K562 (cell line): ENCODE data around the gene FAM78B. TPM values are rescaled to one million over a fixed set of nuclear protein-coding genes. Genes with fewer than 3 reads are reported as not detected.

ENCODE experiments used
- ATAC-seq: fragments of 200-7000 bp; cut with Tn5 transposase; 3 replicates; pipeline ENCODE4 v1.9.1; 2020; ENCODE audit warnings: moderate library complexity
- BruUV-seq: library from RNA; stranded (reverse); fragments of 400-500 nt; replicated peaks from 2 replicates; lab custom pipeline; 2021; lab: Mats Ljungman, UMichigan
- CTCF ChIA-PET: fragments of 300-600 bp; formaldehyde crosslinking; extraction: SDS; loops from one replicate; lab custom pipeline; 2021; ENCODE audit warnings: low intra/inter-chr PET ratio; lab: Yijun Ruan, JAX
- POLR2A ChIA-PET: fragments of 300-600, 350-650 bp; sonication (Branson Sonifier 250); formaldehyde crosslinking; extraction: SDS; loops from one replicate; lab custom pipeline; 2021; ENCODE audit warnings: antibody characterized with exemption, inconsistent platforms; lab: Yijun Ruan, JAX
- DNase-seq, 4 experiments: peaks; one replicate each; pipeline versions ENCODE4 v3.0.0 to v3.0.0-alpha.2; 2011 to 2018; ENCODE audit warnings: low spot score in 3 of 4, mixed read lengths in 3 of 4; ENCODE audit errors: extremely low read depth in 1 of 4
- FAIRE-seq: peaks from 2 replicates; lab custom pipeline; 2011; peaks lifted over from hg19 to GRCh38; lab: Jason Lieb, UNC
- H2AFZ ChIP-seq: 2 replicates; pipeline ENCODE4 v1.6.0; 2011; ENCODE audit warnings: low read depth, low read length, control low read depth, inconsistent platforms
- H3K27ac ChIP-seq: fragments of 200-600 bp; 3 replicates; pipeline ENCODE4 v1.8.0; 2011; ENCODE audit warnings: low read depth, mild to moderate bottlenecking, control low read depth, inconsistent platforms, low read length, moderate library complexity, mixed read lengths; ENCODE audit errors: extremely low read depth
- H3K27me3 ChIP-seq, 2 experiments: fragments of 300-600 bp in 1 of 2; 2 replicates in 1 of 2; 3 replicates in 1 of 2; pipeline versions ENCODE4 v1.6.0 to v1.8.0; 2011; ENCODE audit warnings: inconsistent platforms in 2 of 2, low read length in 2 of 2, mild to moderate bottlenecking in 1 of 2, mixed read lengths in 1 of 2, moderate library complexity in 1 of 2; ENCODE audit not compliant: control insufficient read depth in 2 of 2, insufficient read depth in 2 of 2
- H3K36me3 ChIP-seq: fragments of 300-600 bp; 3 replicates; pipeline ENCODE4 v1.8.0; 2011; ENCODE audit warnings: mild to moderate bottlenecking, low read length, inconsistent platforms; ENCODE audit not compliant: control insufficient read depth, insufficient read depth
- H3K4me1 ChIP-seq, 2 experiments: fragments of 200-600 bp in 1 of 2; replicated peaks in 1 of 2; 2 replicates in 1 of 2; 3 replicates in 1 of 2; pipeline versions ENCODE4 v1.5.1 to v1.8.0; 2011; ENCODE audit warnings: inconsistent platforms in 2 of 2, low read length in 2 of 2, mild to moderate bottlenecking in 1 of 2, mixed read lengths in 1 of 2, moderate library complexity in 1 of 2; ENCODE audit not compliant: control insufficient read depth in 2 of 2, insufficient read depth in 2 of 2
- H3K4me2 ChIP-seq: 2 replicates; pipeline ENCODE4 v1.6.1; 2011; ENCODE audit warnings: low read length, control low read depth, inconsistent platforms, mixed read lengths; ENCODE audit not compliant: insufficient read depth
- H3K4me3 ChIP-seq: fragments of 200-600 bp; sonication (generic), shearing (Covaris generic); 2 replicates; pipeline ENCODE4 v1.5.1; 2016; ENCODE audit warnings: control low read depth, inconsistent platforms
- H3K79me2 ChIP-seq: fragments of 200-600 bp; 3 replicates; pipeline ENCODE4 v1.8.0; 2011; ENCODE audit warnings: low read length, inconsistent platforms; ENCODE audit not compliant: control insufficient read depth, insufficient read depth
- H3K9ac ChIP-seq, 2 experiments: 2 replicates each; pipeline versions ENCODE4 v1.6.0 to v1.6.1; 2011; ENCODE audit warnings: low read depth in 2 of 2, low read length in 2 of 2, control low read depth in 1 of 2, inconsistent platforms in 1 of 2, mild to moderate bottlenecking in 1 of 2, mixed read lengths in 1 of 2; ENCODE audit not compliant: insufficient read depth in 1 of 2
- H3K9me1 ChIP-seq: one replicate; pipeline ENCODE4 v1.6.0; 2011; ENCODE audit warnings: inconsistent platforms, mild to moderate bottlenecking, low read length, moderate library complexity; ENCODE audit not compliant: control insufficient read depth, insufficient read depth
- H3K9me3 ChIP-seq: replicated peaks from 2 replicates; pipeline ENCODE4 v1.5.1; 2011; ENCODE audit warnings: low read depth, low read length, inconsistent platforms; ENCODE audit not compliant: control insufficient read depth, insufficient read depth
- H4K20me1 ChIP-seq: replicated peaks from 2 replicates; pipeline ENCODE4 v1.6.1; 2011; ENCODE audit warnings: low read length, inconsistent platforms, mixed read lengths; ENCODE audit not compliant: control insufficient read depth, insufficient read depth
- BRF1 ChIP-seq: IDR thresholded peaks from 3 replicates; pipeline ENCODE4 v1.6.1; 2011; ENCODE audit warnings: borderline replicate concordance, mild to moderate bottlenecking; ENCODE audit not compliant: insufficient read length; ENCODE audit errors: extremely low read depth
- CBX5 ChIP-seq: IDR thresholded peaks from 2 replicates; pipeline ENCODE4 v1.6.1; 2014; ENCODE audit warnings: low read depth, borderline replicate concordance
- LEF1 ChIP-seq: fragments of 450-650 bp; IDR thresholded peaks from 2 replicates; pipeline ENCODE4 v1.6.1; 2016; ENCODE audit warnings: mild to moderate bottlenecking
- NR2C2 ChIP-seq, 2 experiments: fragments of 200-800 bp in 1 of 2; sonication (Bioruptor generic) in 1 of 2; sonication (generic) in 1 of 2; formaldehyde crosslinking in 1 of 2; IDR thresholded peaks; 2 replicates each; pipeline versions ENCODE4 v1.6.1 to v1.8.0; 2016 to 2022; ENCODE audit warnings: mild to moderate bottlenecking in 1 of 2, missing compliant biosample characterization in 1 of 2, missing genetic modification characterization in 1 of 2, missing genetic modification reagents in 1 of 2
- NUFIP1 ChIP-seq: fragments of 450-650 bp; IDR thresholded peaks from 2 replicates; pipeline ENCODE4 v1.6.1; 2018; ENCODE audit not compliant: partially characterized antibody
- PRMT5 ChIP-seq: sonication (generic); formaldehyde crosslinking; IDR thresholded peaks from 2 replicates; pipeline ENCODE4 v1.5.0; 2020; ENCODE audit warnings: missing genetic modification reagents
- RBM14 ChIP-seq: fragments of 200-400 bp; formaldehyde crosslinking; IDR thresholded peaks from 2 replicates; pipeline ENCODE4 v1.6.1; 2018; ENCODE audit warnings: low read depth, mild to moderate bottlenecking, low read length, moderate library complexity, borderline replicate concordance; ENCODE audit not compliant: insufficient read depth
- SMARCA4 ChIP-seq: fragments of 450-650 bp; IDR thresholded peaks from 2 replicates; pipeline ENCODE4 v1.6.1; 2016
- ZNF175 ChIP-seq: fragments of 200-800 bp; sonication (Bioruptor generic); IDR thresholded peaks from 2 replicates; pipeline ENCODE4 v1.6.1; 2016; ENCODE audit warnings: low read depth, mild to moderate bottlenecking, missing genetic modification characterization, missing compliant biosample characterization
- ZNF41 ChIP-seq: fragments of 250-450 bp; sonication (Bioruptor Pico); conservative IDR thresholded peaks from 2 replicates; pipeline ENCODE4 v1.4.0; 2020; ENCODE audit warnings: mild to moderate bottlenecking
- WGBS: fragments of 100-300 bp; shearing (Covaris generic); methylation state at CpG from one replicate; pipeline ENCODE4 v1.1.6; 2016; ENCODE audit warnings: low coverage, mixed read lengths; ENCODE audit not compliant: insufficient coverage; ENCODE audit errors: missing lambda C conversion rate; 5-methylcytosine and 5-hydroxymethylcytosine counted together
- in situ Hi-C: fragments of 300-500 bp; cut with MboI; formaldehyde crosslinking; loops from 4 replicates; pipeline ENCODE4 v1.15.0; 2018; ENCODE audit warnings: inconsistent platforms, mixed read lengths
- intact Hi-C: fragments of 100-400 bp; cut with micrococcal nuclease; formaldehyde crosslinking; loops from 2 replicates; pipeline ENCODE4 v1.14.2; 2022
- polyA plus RNA-seq, 8 experiments: library from polyadenylated mRNA; depleted of rRNA in 4 of 8; stranded (reverse) in 5 of 8; unstranded in 3 of 8; fragments of >200 nt; fragmentation: Nextera tagmentation in 2 of 8; fragmentation: Illumina TruSeq in 1 of 8; extraction: Ambion mirVana in 2 of 8; extraction: Trizol in 1 of 8; gene quantifications; 2 replicates each; pipeline versions ENCODE4 v1.2.1 to v1.2.3, GENCODE V29; 2011 to 2014; ENCODE audit warnings: inconsistent platforms in 1 of 8, missing spikeins in 1 of 8
- total RNA-seq, 7 experiments: library from RNA; depleted of rRNA in 6 of 7; stranded (reverse); fragments of >200 nt in 6 of 7; fragmentation: Illumina TruSeq in 2 of 7; extraction: Trizol in 2 of 7; gene quantifications; 2 replicates each; pipeline versions ENCODE4 v1.2.1 to v1.2.3, GENCODE V29; 2011 to 2021; ENCODE audit warnings: low replicate concordance in 1 of 7
- TF ChIP-seq, protein P1 (sequence below), 2 experiments: fragments of 250-450 bp in 1 of 2; fragments of 450-650 bp in 1 of 2; sonication (Bioruptor Pico) in 1 of 2; IDR thresholded peaks; 2 replicates each; pipeline versions ENCODE4 v1.6.1 to v1.8.0; 2016 to 2021; ENCODE audit warnings: mild to moderate bottlenecking in 2 of 2, moderate library complexity in 2 of 2, missing compliant biosample characterization in 1 of 2, missing genetic modification characterization in 1 of 2
- TF ChIP-seq, protein P2 (sequence below): fragments of 250-450 bp; sonication (Bioruptor Pico); IDR thresholded peaks from 2 replicates; pipeline ENCODE4 v1.5.0; 2020; ENCODE audit warnings: mild to moderate bottlenecking
- TF ChIP-seq, protein P3 (sequence below): IDR thresholded peaks from 2 replicates; pipeline ENCODE4 v1.6.1; 2016; ENCODE audit warnings: missing genetic modification characterization, missing compliant biosample characterization
- TF ChIP-seq, protein P4 (sequence below): fragments of 250-450 bp; sonication (Bioruptor Pico); IDR thresholded peaks from 2 replicates; pipeline ENCODE4 v1.9.0; 2021; ENCODE audit warnings: mild to moderate bottlenecking

FAM78B gene
- total and polyA plus RNA-seq, 9 of the 15 experiments (the other 6 are each of a cell fraction or from before 2014, with no cell fraction given) = 0.04 to 0.43 (median 0.29) TPM; not detected in 1

DNA sequence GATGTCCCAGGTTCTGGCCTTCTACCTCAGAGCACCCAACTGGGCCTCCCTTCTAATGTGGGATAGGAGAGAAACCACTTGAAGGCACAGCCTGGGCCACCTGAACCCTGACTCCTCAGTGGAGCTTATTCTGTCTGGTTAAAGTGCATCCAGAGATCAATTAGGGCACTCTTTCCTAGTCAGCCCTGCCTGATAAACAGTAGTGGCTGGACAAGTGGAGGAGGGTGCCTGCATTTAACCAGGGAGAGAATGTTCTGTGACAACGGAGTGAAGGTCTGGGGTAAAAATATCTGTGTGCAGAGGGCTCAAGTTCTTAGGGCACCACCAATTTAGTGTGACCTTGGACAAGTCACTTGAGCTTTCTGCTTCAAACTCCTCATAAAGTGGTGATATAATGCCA, 101.8 kb downstream of the FAM78B start:
- in situ Hi-C loops = no loop called here
- Histone ChIP-seq H2AFZ (no peak overlapping the region), H3K36me3 (no peaks in the 10 kb centered on the region), H3K27me3 (peaks cover 0 to 5% of the 10 kb centered on the region in 2 experiments; a peak in 1 of 5 replicates), H3K4me2 (no peak overlapping the region), H3K4me3 (no peak overlapping the region), H3K9me3 (no peaks in the 10 kb centered on the region), H3K9ac (no peak overlapping the region), H3K27ac (no peak overlapping the region), H4K20me1 (0 out of 2 replicates have a peak, but pooled peaks cover 2% of the 10 kb centered on the region), H3K9me1 (no peaks in the 10 kb centered on the region), H3K4me1 (no peaks in the 10 kb centered on the region), H3K79me2 (no peaks in the 10 kb centered on the region)
- no TSS peak for BruUV-seq
- no peak for ATAC-seq
- ChIA-PET CTCF (no interaction called here), POLR2A (no interaction called here)
- intact Hi-C loops = no loop called here
- FAIRE-seq = no peak
- WGBS = 0% methylated on average over 1 of the region's 1 CpG
- TF ChIP-seq CBX5 = no peak
- no peak for TF ChIP-seq BRF1
- no peak for TF ChIP-seq NR2C2 (CRISPR knock-in tag; IDR thresholded peaks at IDR 0.05)
- TF ChIP-seq NR2C2 (tag; IDR thresholded peaks at IDR 0.05) = no peak
- TF ChIP-seq LEF1 = no peak
- TF ChIP-seq ZNF175 (CRISPR knock-in tag) = no peak
- TF ChIP-seq RBM14 = no peak
- TF ChIP-seq, protein P1, sequence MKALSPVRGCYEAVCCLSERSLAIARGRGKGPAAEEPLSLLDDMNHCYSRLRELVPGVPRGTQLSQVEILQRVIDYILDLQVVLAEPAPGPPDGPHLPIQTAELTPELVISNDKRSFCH (CRISPR knock-in tag; IDR thresholded peaks at IDR 0.05) = no peak
- TF ChIP-seq, protein P1 (tag; IDR thresholded peaks at IDR 0.05) = no peak
- no peak for TF ChIP-seq PRMT5 (CRISPR knock-in tag)
- TF ChIP-seq, protein P2, sequence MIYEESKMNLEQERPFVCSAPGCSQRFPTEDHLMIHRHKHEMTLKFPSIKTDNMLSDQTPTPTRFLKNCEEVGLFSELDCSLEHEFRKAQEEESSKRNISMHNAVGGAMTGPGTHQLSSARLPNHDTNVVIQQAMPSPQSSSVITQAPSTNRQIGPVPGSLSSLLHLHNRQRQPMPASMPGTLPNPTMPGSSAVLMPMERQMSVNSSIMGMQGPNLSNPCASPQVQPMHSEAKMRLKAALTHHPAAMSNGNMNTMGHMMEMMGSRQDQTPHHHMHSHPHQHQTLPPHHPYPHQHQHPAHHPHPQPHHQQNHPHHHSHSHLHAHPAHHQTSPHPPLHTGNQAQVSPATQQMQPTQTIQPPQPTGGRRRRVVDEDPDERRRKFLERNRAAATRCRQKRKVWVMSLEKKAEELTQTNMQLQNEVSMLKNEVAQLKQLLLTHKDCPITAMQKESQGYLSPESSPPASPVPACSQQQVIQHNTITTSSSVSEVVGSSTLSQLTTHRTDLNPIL (CRISPR knock-in tag) = no peak
- TF ChIP-seq, protein P3, sequence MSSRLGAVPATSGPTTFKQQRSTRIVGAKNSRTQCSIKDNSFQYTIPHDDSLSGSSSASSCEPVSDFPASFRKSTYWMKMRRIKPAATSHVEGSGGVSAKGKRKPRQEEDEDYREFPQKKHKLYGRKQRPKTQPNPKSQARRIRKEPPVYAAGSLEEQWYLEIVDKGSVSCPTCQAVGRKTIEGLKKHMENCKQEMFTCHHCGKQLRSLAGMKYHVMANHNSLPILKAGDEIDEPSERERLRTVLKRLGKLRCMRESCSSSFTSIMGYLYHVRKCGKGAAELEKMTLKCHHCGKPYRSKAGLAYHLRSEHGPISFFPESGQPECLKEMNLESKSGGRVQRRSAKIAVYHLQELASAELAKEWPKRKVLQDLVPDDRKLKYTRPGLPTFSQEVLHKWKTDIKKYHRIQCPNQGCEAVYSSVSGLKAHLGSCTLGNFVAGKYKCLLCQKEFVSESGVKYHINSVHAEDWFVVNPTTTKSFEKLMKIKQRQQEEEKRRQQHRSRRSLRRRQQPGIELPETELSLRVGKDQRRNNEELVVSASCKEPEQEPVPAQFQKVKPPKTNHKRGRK (tag) = no peak
- TF ChIP-seq SMARCA4 = no peak
- TF ChIP-seq NUFIP1 = no peak
- TF ChIP-seq, protein P4, sequence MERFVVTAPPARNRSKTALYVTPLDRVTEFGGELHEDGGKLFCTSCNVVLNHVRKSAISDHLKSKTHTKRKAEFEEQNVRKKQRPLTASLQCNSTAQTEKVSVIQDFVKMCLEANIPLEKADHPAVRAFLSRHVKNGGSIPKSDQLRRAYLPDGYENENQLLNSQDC = no peak
- no peak for TF ChIP-seq ZNF41 (CRISPR knock-in tag)
- DNase-seq = no peak
